Kidney (tissue), 14 donors: ENCODE data around the gene C12orf76. TPM values are rescaled to one million over a fixed set of nuclear protein-coding genes. Genes with fewer than 3 reads are reported as not detected.

ENCODE experiments used
- DNase-seq, 5 donors: peaks; one replicate each; pipeline ENCODE4 v3.0.0-alpha.2; 2013 to 2020
- FAIRE-seq: peaks from 2 replicates; lab custom pipeline; 2012; peaks lifted over from hg19 to GRCh38; lab: Jason Lieb, UNC
- H3K27ac ChIP-seq, 2 donors: one replicate each; pipeline ENCODE4 v1.7.0; 2013; ENCODE audit warnings: low read depth in 2 of 2, low read length in 2 of 2, inconsistent platforms in 1 of 2
- H3K27me3 ChIP-seq: one replicate; pipeline ENCODE4 v1.7.1; 2013; ENCODE audit warnings: low read length, inconsistent platforms; ENCODE audit not compliant: control insufficient read depth, insufficient read depth
- H3K36me3 ChIP-seq, 3 donors: one replicate each; pipeline versions ENCODE4 v1.7.0 to v1.7.1; 2013; ENCODE audit warnings: low read length in 3 of 3, control low read depth in 1 of 3, inconsistent platforms in 1 of 3; ENCODE audit not compliant: insufficient read depth in 3 of 3, control insufficient read depth in 2 of 3
- H3K4me1 ChIP-seq, 3 donors: one replicate each; pipeline versions ENCODE4 v1.7.0 to v1.7.1; 2013; ENCODE audit warnings: low read length in 3 of 3, inconsistent platforms in 1 of 3, low read depth in 1 of 3; ENCODE audit not compliant: control insufficient read depth in 2 of 3, insufficient read depth in 2 of 3
- H3K4me3 ChIP-seq, 3 donors: one replicate each; pipeline versions ENCODE4 v1.7.0 to v1.8.1; 2013; ENCODE audit warnings: low read length in 3 of 3, control low read depth in 1 of 3, inconsistent platforms in 1 of 3
- H3K9ac ChIP-seq, 3 donors: one replicate each; pipeline versions ENCODE4 v1.7.0 to v1.7.1; 2013; ENCODE audit warnings: low read length in 3 of 3, control low read depth in 1 of 3, inconsistent platforms in 1 of 3
- H3K9me3 ChIP-seq, 3 donors: one replicate each; pipeline versions ENCODE4 v1.7.0 to v1.7.1; 2013; ENCODE audit warnings: low read length in 3 of 3, control low read depth in 1 of 3, inconsistent platforms in 1 of 3; ENCODE audit not compliant: control insufficient read depth in 2 of 3, insufficient read depth in 1 of 3
- intact Hi-C: fragments of 100-400 bp; cut with DNase I; formaldehyde crosslinking; loops from one replicate; pipeline ENCODE4 v1.11.1; 2022
- polyA plus RNA-seq: library from polyadenylated mRNA; stranded (reverse); fragments of 350-450 nt; fragmentation: Illumina TruSeq; extraction: RNeasy Lipid Tissue Mini Kit (QIAGEN cat#74804); gene quantifications from one replicate; pipeline ENCODE4 v1.2.3, GENCODE V29; 2014; ENCODE audit warnings: low read depth, low replicate concordance; ENCODE audit not compliant: insufficient read depth
- total RNA-seq: library from RNA; stranded (reverse); fragmentation: NEBNext Ultra II Directional; extraction: Animal tissue kit (Norgen Biotek cat#: 25700); gene quantifications from one replicate; pipeline ENCODE4 v1.2.1, GENCODE V29; 2021
- TF ChIP-seq, protein P1 (sequence below): IDR thresholded peaks from 3 replicates; pipeline ENCODE4 v1.5.1; 2012; ENCODE audit warnings: mild to moderate bottlenecking, moderate library complexity, borderline replicate concordance; ENCODE audit not compliant: insufficient read depth; ENCODE audit errors: extremely low read depth
- donor health status: control.
- donor health status: control.
- donor health status: control.
- donor health status: control.
- donor health status: control.
- donor health status: DM: yes; HTN: yes; CAD: no.
- donor health status: Normal renal cell carcinoma (clear cell type).

C12orf76 gene
- total and polyA plus RNA-seq, 2 donors from 2014 or later = 14.6 to 15.8 TPM

DNA sequence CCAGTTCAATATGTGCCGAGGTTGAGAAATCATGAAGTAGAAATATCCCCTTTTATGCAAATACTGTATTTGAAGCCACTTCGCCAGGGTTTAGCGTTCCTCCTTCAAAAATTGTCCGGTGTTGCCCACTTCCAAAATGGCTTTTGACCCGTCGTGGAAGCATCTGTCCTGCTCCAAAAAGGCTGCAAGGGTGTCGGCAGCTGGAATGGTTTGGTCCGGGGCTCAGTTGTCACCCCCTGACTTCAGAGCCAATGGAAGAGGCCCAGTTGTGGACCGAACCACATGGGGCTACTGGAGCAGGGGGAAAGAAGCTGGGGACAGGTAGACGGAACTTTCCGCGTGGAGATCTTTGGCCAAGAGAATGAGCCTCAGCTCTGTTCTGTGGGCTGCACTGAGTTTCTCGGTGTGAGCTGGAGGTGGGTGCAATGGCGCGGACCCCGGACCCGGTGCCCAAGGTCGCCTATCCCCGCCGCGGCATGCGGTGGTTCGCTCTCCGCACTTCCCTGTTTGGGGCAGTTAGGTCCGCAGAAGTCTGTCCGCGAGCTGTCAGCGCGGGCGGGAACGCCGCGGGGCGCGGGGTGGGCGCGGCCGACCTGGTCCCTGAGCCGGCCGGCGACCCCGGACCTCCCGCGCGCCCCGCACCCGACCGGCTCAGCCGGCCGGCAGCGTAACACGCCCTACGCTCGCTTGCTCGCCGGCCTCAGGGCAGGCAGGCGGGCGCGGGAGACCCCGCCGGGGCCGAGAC is 49.2 kb downstream of the C12orf76 start, which contains the start of gene ANKRD13A:
ANKRD13A (plus strand) TSS at position 527 of the 745 bp plus-strand sequence. CDS start 259 bp downstream, outside the sequence.
- Histone ChIP-seq H3K9me3 (no peaks in the 10 kb centered on the region), H3K9ac (peak within 1 kb of the TSS; percentile 42 to 91 (median 82)), H3K27ac (peak within 1 kb of the TSS; percentile 82 to 87), H3K36me3 (no peaks in the 10 kb centered on the region), H3K4me3 (peak within 1 kb of the TSS; percentile 90 to 94 (median 94)), H3K27me3 (no peaks in the 10 kb centered on the region), H3K4me1 (peaks cover 0 to 18% (median 8%) of the 10 kb centered on the region in 3 donors)
- no peak for FAIRE-seq
- DNase-seq = peak; percentile 94 to 97 (median 95)
- intact Hi-C loops = no loop called here
- TF ChIP-seq, protein P1, sequence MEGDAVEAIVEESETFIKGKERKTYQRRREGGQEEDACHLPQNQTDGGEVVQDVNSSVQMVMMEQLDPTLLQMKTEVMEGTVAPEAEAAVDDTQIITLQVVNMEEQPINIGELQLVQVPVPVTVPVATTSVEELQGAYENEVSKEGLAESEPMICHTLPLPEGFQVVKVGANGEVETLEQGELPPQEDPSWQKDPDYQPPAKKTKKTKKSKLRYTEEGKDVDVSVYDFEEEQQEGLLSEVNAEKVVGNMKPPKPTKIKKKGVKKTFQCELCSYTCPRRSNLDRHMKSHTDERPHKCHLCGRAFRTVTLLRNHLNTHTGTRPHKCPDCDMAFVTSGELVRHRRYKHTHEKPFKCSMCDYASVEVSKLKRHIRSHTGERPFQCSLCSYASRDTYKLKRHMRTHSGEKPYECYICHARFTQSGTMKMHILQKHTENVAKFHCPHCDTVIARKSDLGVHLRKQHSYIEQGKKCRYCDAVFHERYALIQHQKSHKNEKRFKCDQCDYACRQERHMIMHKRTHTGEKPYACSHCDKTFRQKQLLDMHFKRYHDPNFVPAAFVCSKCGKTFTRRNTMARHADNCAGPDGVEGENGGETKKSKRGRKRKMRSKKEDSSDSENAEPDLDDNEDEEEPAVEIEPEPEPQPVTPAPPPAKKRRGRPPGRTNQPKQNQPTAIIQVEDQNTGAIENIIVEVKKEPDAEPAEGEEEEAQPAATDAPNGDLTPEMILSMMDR = no peak

DNA sequence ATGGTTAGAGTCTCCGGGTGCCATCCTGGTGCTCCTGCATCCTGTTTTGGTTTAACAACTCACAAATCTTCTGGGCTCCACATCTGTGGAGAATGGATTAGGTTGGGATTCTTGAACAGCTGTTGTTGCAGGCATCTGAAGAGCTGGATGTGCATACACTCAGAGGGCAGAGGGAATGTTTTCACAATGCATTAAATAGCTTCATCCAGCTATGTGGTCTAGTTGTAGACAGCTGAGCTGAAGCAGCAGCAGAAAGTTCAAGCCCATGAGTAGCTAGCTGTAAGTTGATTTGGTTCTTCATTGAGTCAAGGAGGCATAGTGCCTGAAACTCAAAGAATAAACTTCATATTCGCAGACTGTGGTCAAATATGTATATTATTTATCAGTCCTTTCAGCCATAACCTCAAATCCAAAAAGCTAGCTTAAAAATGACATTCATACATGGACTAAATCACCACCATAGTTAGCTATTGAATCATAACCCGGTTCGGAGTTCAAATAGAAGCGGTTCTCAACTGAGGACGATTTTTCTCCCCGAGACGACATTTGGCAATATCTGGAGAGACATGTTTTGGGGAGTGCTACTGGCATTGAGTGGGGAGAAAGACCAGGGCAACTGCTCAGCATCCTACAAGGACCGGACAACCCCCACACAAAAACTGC is 50.0 kb downstream of the C12orf76 start:
- Histone ChIP-seq H3K9me3 (no peaks in the 10 kb centered on the region), H3K4me1 (peaks cover 0 to 18% (median 8%) of the 10 kb centered on the region in 3 donors), H3K9ac (peak overlapping the region; percentile 33 to 91 (median 82)), H3K27me3 (no peaks in the 10 kb centered on the region), H3K27ac (peak overlapping the region in 1 of 2 donors; percentile 82), H3K36me3 (no peaks in the 10 kb centered on the region), H3K4me3 (peak overlapping the region; percentile 79 to 94 (median 94))
- no peak for DNase-seq
- intact Hi-C loops = no loop called here
- FAIRE-seq = no peak
- TF ChIP-seq, protein P1 = no peak

DNA sequence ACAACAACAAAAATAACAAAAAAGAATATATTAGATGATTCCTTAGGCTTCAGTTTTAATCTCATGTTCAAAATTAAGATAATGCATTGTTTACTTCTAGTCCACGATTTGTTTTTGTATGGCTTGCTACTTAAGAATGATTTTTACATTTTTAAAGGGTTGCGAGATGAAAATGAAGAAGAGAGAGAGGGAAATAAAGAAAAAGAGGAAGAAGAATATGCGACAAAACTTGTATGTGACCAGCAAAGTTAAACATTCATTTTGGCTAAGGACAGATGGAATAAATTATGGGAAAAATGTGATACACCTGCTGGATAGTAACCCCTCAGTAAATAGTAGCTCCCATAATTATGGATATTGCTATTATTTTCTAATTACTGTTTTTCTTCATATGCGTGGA is 50.9 kb downstream of the C12orf76 start:
- H3K27ac ChIP-seq = no peak overlapping the region
- H3K27me3 ChIP-seq = no peaks in the 10 kb centered on the region
- H3K9me3 ChIP-seq = no peaks in the 10 kb centered on the region
- intact Hi-C loops = no loop called here
- no peak overlapping the region for H3K9ac ChIP-seq
- H3K4me3 ChIP-seq = no peak overlapping the region
- H3K4me1 ChIP-seq = peaks cover 0 to 18% (median 7%) of the 10 kb centered on the region in 3 donors
- FAIRE-seq (no peak), DNase-seq (no peak)
- TF ChIP-seq, protein P1 = no peak
- no peaks in the 10 kb centered on the region for H3K36me3 ChIP-seq
